K562 (cell line): ENCODE results near the gene FUCA1. TPM values are rescaled to one million over a fixed set of nuclear protein-coding genes. Genes with fewer than 3 reads are reported as not detected.

ENCODE experiments used
- ATAC-seq: fragments of 200-7000 bp; cut with Tn5 transposase; 3 replicates; pipeline ENCODE4 v1.9.1; 2020; ENCODE audit warnings: moderate library complexity
- Bru-seq: library from RNA; stranded (reverse); fragments of 400-500 nt; gene quantifications from one replicate; lab custom pipeline; 2021; lab: Mats Ljungman, UMichigan
- BruChase-seq, 2 experiments: library from RNA; stranded (reverse); fragments of 400-500 nt; gene quantifications; one replicate each; lab custom pipeline; 2021; lab: Mats Ljungman, UMichigan
- BruUV-seq: library from RNA; stranded (reverse); fragments of 400-500 nt; replicated peaks from 2 replicates; lab custom pipeline; 2021; lab: Mats Ljungman, UMichigan
- CTCF ChIA-PET: fragments of 300-600 bp; formaldehyde crosslinking; extraction: SDS; loops from one replicate; lab custom pipeline; 2021; ENCODE audit warnings: low intra/inter-chr PET ratio; lab: Yijun Ruan, JAX
- POLR2A ChIA-PET: fragments of 300-600, 350-650 bp; sonication (Branson Sonifier 250); formaldehyde crosslinking; extraction: SDS; loops from one replicate; lab custom pipeline; 2021; ENCODE audit warnings: antibody characterized with exemption, inconsistent platforms; lab: Yijun Ruan, JAX
- DNase-seq, 4 experiments: peaks; one replicate each; pipeline versions ENCODE4 v3.0.0 to v3.0.0-alpha.2; 2011 to 2018; ENCODE audit warnings: low spot score in 3 of 4, mixed read lengths in 3 of 4; ENCODE audit errors: extremely low read depth in 1 of 4
- FAIRE-seq: peaks from 2 replicates; lab custom pipeline; 2011; peaks lifted over from hg19 to GRCh38; lab: Jason Lieb, UNC
- H2AFZ ChIP-seq: 2 replicates; pipeline ENCODE4 v1.6.0; 2011; ENCODE audit warnings: low read depth, low read length, control low read depth, inconsistent platforms
- H3K27ac ChIP-seq: fragments of 200-600 bp; 3 replicates; pipeline ENCODE4 v1.8.0; 2011; ENCODE audit warnings: low read depth, mild to moderate bottlenecking, control low read depth, inconsistent platforms, low read length, moderate library complexity, mixed read lengths; ENCODE audit errors: extremely low read depth
- H3K27me3 ChIP-seq, 2 experiments: fragments of 300-600 bp in 1 of 2; 2 replicates in 1 of 2; 3 replicates in 1 of 2; pipeline versions ENCODE4 v1.6.0 to v1.8.0; 2011; ENCODE audit warnings: inconsistent platforms in 2 of 2, low read length in 2 of 2, mild to moderate bottlenecking in 1 of 2, mixed read lengths in 1 of 2, moderate library complexity in 1 of 2; ENCODE audit not compliant: control insufficient read depth in 2 of 2, insufficient read depth in 2 of 2
- H3K36me3 ChIP-seq: fragments of 300-600 bp; 3 replicates; pipeline ENCODE4 v1.8.0; 2011; ENCODE audit warnings: mild to moderate bottlenecking, low read length, inconsistent platforms; ENCODE audit not compliant: control insufficient read depth, insufficient read depth
- H3K4me1 ChIP-seq, 2 experiments: fragments of 200-600 bp in 1 of 2; replicated peaks in 1 of 2; 2 replicates in 1 of 2; 3 replicates in 1 of 2; pipeline versions ENCODE4 v1.5.1 to v1.8.0; 2011; ENCODE audit warnings: inconsistent platforms in 2 of 2, low read length in 2 of 2, mild to moderate bottlenecking in 1 of 2, mixed read lengths in 1 of 2, moderate library complexity in 1 of 2; ENCODE audit not compliant: control insufficient read depth in 2 of 2, insufficient read depth in 2 of 2
- H3K4me2 ChIP-seq: 2 replicates; pipeline ENCODE4 v1.6.1; 2011; ENCODE audit warnings: low read length, control low read depth, inconsistent platforms, mixed read lengths; ENCODE audit not compliant: insufficient read depth
- H3K4me3 ChIP-seq: fragments of 200-600 bp; sonication (generic), shearing (Covaris generic); 2 replicates; pipeline ENCODE4 v1.5.1; 2016; ENCODE audit warnings: control low read depth, inconsistent platforms
- H3K79me2 ChIP-seq: fragments of 200-600 bp; 3 replicates; pipeline ENCODE4 v1.8.0; 2011; ENCODE audit warnings: low read length, inconsistent platforms; ENCODE audit not compliant: control insufficient read depth, insufficient read depth
- H3K9ac ChIP-seq, 2 experiments: 2 replicates each; pipeline versions ENCODE4 v1.6.0 to v1.6.1; 2011; ENCODE audit warnings: low read depth in 2 of 2, low read length in 2 of 2, control low read depth in 1 of 2, inconsistent platforms in 1 of 2, mild to moderate bottlenecking in 1 of 2, mixed read lengths in 1 of 2; ENCODE audit not compliant: insufficient read depth in 1 of 2
- H3K9me1 ChIP-seq: one replicate; pipeline ENCODE4 v1.6.0; 2011; ENCODE audit warnings: inconsistent platforms, mild to moderate bottlenecking, low read length, moderate library complexity; ENCODE audit not compliant: control insufficient read depth, insufficient read depth
- H3K9me3 ChIP-seq: replicated peaks from 2 replicates; pipeline ENCODE4 v1.5.1; 2011; ENCODE audit warnings: low read depth, low read length, inconsistent platforms; ENCODE audit not compliant: control insufficient read depth, insufficient read depth
- H4K20me1 ChIP-seq: replicated peaks from 2 replicates; pipeline ENCODE4 v1.6.1; 2011; ENCODE audit warnings: low read length, inconsistent platforms, mixed read lengths; ENCODE audit not compliant: control insufficient read depth, insufficient read depth
- KDM2B ChIP-seq: fragments of 250-450 bp; sonication (Bioruptor Pico); IDR thresholded peaks from 2 replicates; pipeline ENCODE4 v1.8.0; 2021; ENCODE audit warnings: mild to moderate bottlenecking, moderate library complexity
- KLF16 ChIP-seq: IDR thresholded peaks from 2 replicates; pipeline ENCODE4 v1.6.1; 2016; ENCODE audit warnings: antibody characterized with exemption
- RBM34 ChIP-seq: fragments of 200-400 bp; formaldehyde crosslinking; IDR thresholded peaks from 2 replicates; pipeline ENCODE4 v1.6.1; 2018; ENCODE audit warnings: low read length, borderline replicate concordance; ENCODE audit not compliant: insufficient read depth
- SIN3A ChIP-seq, 2 experiments: fragments of 150-350 bp in 1 of 2; IDR thresholded peaks; 2 replicates each; pipeline ENCODE4 v1.6.1; 2011 to 2016; ENCODE audit warnings: borderline replicate concordance in 2 of 2, low read depth in 2 of 2, low read length in 2 of 2, mild to moderate bottlenecking in 2 of 2, moderate library complexity in 2 of 2; ENCODE audit not compliant: control insufficient read depth in 1 of 2
- SMARCB1 ChIP-seq: IDR thresholded peaks from 2 replicates; pipeline ENCODE4 v1.6.1; 2011; ENCODE audit warnings: improper control_type of control experiment, low read depth; ENCODE audit not compliant: insufficient read length
- SP1 ChIP-seq: sonication (generic); formaldehyde crosslinking; IDR thresholded peaks from 2 replicates; pipeline ENCODE4 v1.8.1; 2022; ENCODE audit warnings: mild to moderate bottlenecking, missing genetic modification reagents
- YY1 ChIP-seq, 3 experiments: IDR thresholded peaks; 2 replicates each; pipeline ENCODE4 v1.6.1; 2011; ENCODE audit warnings: low read length in 2 of 3, mild to moderate bottlenecking in 2 of 3, moderate library complexity in 2 of 3, borderline replicate concordance in 1 of 3, control low read depth in 1 of 3, low read depth in 1 of 3; ENCODE audit not compliant: insufficient read depth in 3 of 3, insufficient replicate concordance in 2 of 3, control insufficient read depth in 1 of 3, insufficient read length in 1 of 3; ENCODE audit errors: extremely low read depth in 1 of 3
- ZNF263 ChIP-seq: sonication (generic); formaldehyde crosslinking; IDR thresholded peaks from 2 replicates; pipeline ENCODE4 v1.8.0; 2022; ENCODE audit warnings: mild to moderate bottlenecking, missing genetic modification reagents, borderline replicate concordance
- ZNF408 ChIP-seq: fragments of 250-450 bp; sonication (Bioruptor Pico); IDR thresholded peaks from 2 replicates; pipeline ENCODE4 v1.4.0; 2020; ENCODE audit warnings: low read depth, mild to moderate bottlenecking, moderate library complexity
- ZNF639 ChIP-seq, 2 experiments: fragments of 200-800 bp in 1 of 2; sonication (Bioruptor generic) in 1 of 2; sonication (generic) in 1 of 2; formaldehyde crosslinking in 1 of 2; IDR thresholded peaks in 1 of 2; conservative IDR thresholded peaks in 1 of 2; 2 replicates each; pipeline versions ENCODE4 v1.5.0 to v1.6.1; 2016 to 2020; ENCODE audit warnings: missing compliant biosample characterization in 1 of 2, missing genetic modification characterization in 1 of 2, missing genetic modification reagents in 1 of 2
- ZNF830 ChIP-seq: fragments of 250-450 bp; sonication (Bioruptor Pico); IDR thresholded peaks from 2 replicates; pipeline ENCODE4 v1.5.0; 2021; ENCODE audit warnings: mild to moderate bottlenecking
- WGBS: fragments of 100-300 bp; shearing (Covaris generic); methylation state at CpG from one replicate; pipeline ENCODE4 v1.1.6; 2016; ENCODE audit warnings: low coverage, mixed read lengths; ENCODE audit not compliant: insufficient coverage; ENCODE audit errors: missing lambda C conversion rate; 5-methylcytosine and 5-hydroxymethylcytosine counted together
- in situ Hi-C: fragments of 300-500 bp; cut with MboI; formaldehyde crosslinking; loops from 4 replicates; pipeline ENCODE4 v1.15.0; 2018; ENCODE audit warnings: inconsistent platforms, mixed read lengths
- intact Hi-C: fragments of 100-400 bp; cut with micrococcal nuclease; formaldehyde crosslinking; loops from 2 replicates; pipeline ENCODE4 v1.14.2; 2022
- long read RNA-seq, 3 experiments: library from polyadenylated mRNA in 2 of 3; library from RNA in 1 of 3; unstranded in 2 of 3; stranded (forward) in 1 of 3; transcript quantifications; one replicate each; pipeline ENCODE4 v2.0.0, GENCODE V29; 2019 to 2022
- polyA minus RNA-seq, 3 experiments: library from RNA; depleted of rRNA, polyadenylated mRNA; stranded (reverse); fragments of >200 nt; gene quantifications; 2 replicates each; pipeline ENCODE4 v1.2.3, GENCODE V29; 2011
- polyA plus RNA-seq, 8 experiments: library from polyadenylated mRNA; depleted of rRNA in 4 of 8; stranded (reverse) in 5 of 8; unstranded in 3 of 8; fragments of >200 nt; fragmentation: Nextera tagmentation in 2 of 8; fragmentation: Illumina TruSeq in 1 of 8; extraction: Ambion mirVana in 2 of 8; extraction: Trizol in 1 of 8; gene quantifications; 2 replicates each; pipeline versions ENCODE4 v1.2.1 to v1.2.3, GENCODE V29; 2011 to 2014; ENCODE audit warnings: inconsistent platforms in 1 of 8, missing spikeins in 1 of 8
- total RNA-seq, 7 experiments: library from RNA; depleted of rRNA in 6 of 7; stranded (reverse); fragments of >200 nt in 6 of 7; fragmentation: Illumina TruSeq in 2 of 7; extraction: Trizol in 2 of 7; gene quantifications; 2 replicates each; pipeline versions ENCODE4 v1.2.1 to v1.2.3, GENCODE V29; 2011 to 2021; ENCODE audit warnings: low replicate concordance in 1 of 7

Gene FUCA1
- total RNA-seq (2011; cell fraction: chromatin; rRNA removed; ENCODE audit: low replicate concordance) = 11.3 and 16.3 TPM in 2 replicates
- 19.7 and 20.7 TPM in 2 replicates for total RNA-seq (2011; cell fraction: nucleolus; rRNA removed)
- total RNA-seq (2011; cell fraction: nucleoplasm; rRNA removed) = 20.1 and 22.9 TPM in 2 replicates
- total RNA-seq (2014; rRNA removed) (12.8 and 13.1 TPM in 2 replicates), total RNA-seq (2014; rRNA removed; fragmentation: Illumina TruSeq; extraction: Trizol) (16.4 and 18.5 TPM in 2 replicates), total RNA-seq (2015; rRNA removed; fragmentation: Illumina TruSeq; extraction: Trizol) (13.2 and 14.9 TPM in 2 replicates), total RNA-seq (2021) (12.3 and 13.5 TPM in 2 replicates), polyA plus RNA-seq (2011; rRNA removed) (17.6 and 20.5 TPM in 2 replicates), polyA plus RNA-seq (2014; fragmentation: Illumina TruSeq; extraction: Trizol) (16.0 and 18.2 TPM in 2 replicates), polyA plus RNA-seq (2014; fragmentation: Nextera tagmentation; extraction: Ambion mirVana) (1 to 10 TPM; 7.0 to 8.2 TPM), polyA plus RNA-seq (2014; rRNA removed) (10.6 and 11.8 TPM in 2 replicates), polyA minus RNA-seq (2011; rRNA and poly(A)+ RNA removed) (20.7 and 23.0 TPM in 2 replicates), Bru-seq, nascent RNA (percentile 55 among the genes with signal in this experiment), BruChase-seq, experiment 1, labeled RNA remaining after a 2-hour chase (percentile 53 among the genes with signal in this experiment), BruChase-seq, experiment 2, labeled RNA remaining after a 6-hour chase (percentile 53 among the genes with signal in this experiment)
- polyA plus RNA-seq (2011; cell fraction: cytosol; rRNA removed) = 10.3 and 13.5 TPM in 2 replicates
- polyA plus RNA-seq (2011; cell fraction: nucleus; rRNA removed) = 5.5 and 7.5 TPM in 2 replicates
- 11.3 and 20.4 TPM in 2 replicates for polyA plus RNA-seq (2012)
- polyA minus RNA-seq (2011; cell fraction: cytosol; rRNA and poly(A)+ RNA removed) = 6.9 and 8.2 TPM in 2 replicates
- polyA minus RNA-seq (2011; cell fraction: nucleus; rRNA and poly(A)+ RNA removed) = 2.4 and 4.1 TPM in 2 replicates
- long read RNA-seq, experiment 1, transcript FUCA1-201 (8 exons, 2,047 nt) = major isoform, 79 of 111 reads
- long read RNA-seq, experiment 1, partial matches to known transcripts = 2 of 111 reads
- long read RNA-seq, experiment 1, other reads (novel, unspliced or antisense) = 30 of 111 reads
- long read RNA-seq, experiment 2, transcript FUCA1-201 (8 exons, 2,047 nt) = major isoform, 12 of 15 reads
- long read RNA-seq, experiment 2, partial matches to known transcripts = 2 of 15 reads
- long read RNA-seq, experiment 2, other reads (novel, unspliced or antisense) = 1 of 15 reads
- long read RNA-seq, experiment 3, transcript FUCA1-201 (8 exons, 2,047 nt) = major isoform, 27 of 30 reads
- long read RNA-seq, experiment 3, partial matches to known transcripts = 0 of 30 reads
- long read RNA-seq, experiment 3, other reads (novel, unspliced or antisense) = 3 of 30 reads

DNA sequence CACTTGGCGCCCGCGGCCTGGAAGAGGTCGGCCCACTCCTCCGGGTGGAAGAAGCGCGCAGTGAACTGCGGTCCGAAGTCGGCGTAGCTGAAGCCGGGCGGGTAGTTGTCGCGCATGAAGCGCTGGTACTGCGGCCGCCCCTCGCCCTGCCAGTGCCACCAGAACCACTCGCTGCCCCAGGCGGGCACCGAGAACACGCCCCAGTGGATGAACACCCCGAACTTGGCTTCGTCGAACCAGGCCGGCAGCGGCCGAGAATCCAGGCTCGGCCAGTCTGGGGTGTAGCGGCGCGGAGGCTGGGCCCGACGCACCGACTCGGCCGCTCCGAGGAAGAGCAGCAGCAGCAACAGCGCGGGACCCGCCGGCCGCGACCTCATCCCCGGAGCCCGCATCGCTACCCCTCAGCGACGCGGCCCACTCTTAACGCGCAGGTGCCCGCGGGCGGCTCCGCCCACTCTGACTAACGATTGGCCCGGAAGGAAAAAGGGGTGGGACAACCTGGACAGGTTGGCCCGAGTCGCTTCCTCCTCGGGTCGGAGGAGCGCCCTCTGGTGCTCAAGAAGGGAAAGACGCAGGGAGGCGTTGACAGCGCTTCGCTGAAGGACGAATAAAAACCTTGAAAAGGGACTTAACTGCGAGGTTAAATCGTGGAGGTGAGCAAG lies at the start of gene FUCA1:
Gene FUCA1 (minus strand): TSS at position 396 of the 662 bp plus-strand sequence. CDS start 4 bp downstream, at position 392.
- FAIRE-seq = peak; percentile 95
- H3K79me2 ChIP-seq = no peaks in the 10 kb centered on the region; the same call in 2 of the 3 replicates
- H3K4me1 ChIP-seq = peaks cover 14 to 25% of the 10 kb centered on the region in 2 experiments
- no TSS peak for BruUV-seq
- peak within 1 kb of the TSS; percentile 83 for H3K4me2 ChIP-seq
- H4K20me1 ChIP-seq = no peaks in the 10 kb centered on the region
- ATAC-seq = peak; percentile 98
- under 1% methylated on average over 67 of the region's 71 CpGs for WGBS
- H3K9ac ChIP-seq = peak within 1 kb of the TSS; percentile 70 to 93
- H2AFZ ChIP-seq = peak within 1 kb of the TSS; percentile 99
- peaks cover 13% of the 10 kb centered on the region; the same call in 1 of the 3 replicates for H3K36me3 ChIP-seq
- POLR2A ChIA-PET = no interaction called here
- peak within 1 kb of the TSS; percentile 72 for H3K4me3 ChIP-seq
- in situ Hi-C loops (no loop called here), intact Hi-C loops (loop anchor here (1.0 to 5.0 kb wide), 2 partner anchors 49 to 59 kb away; no protein-coding TSS in a partner anchor)
- peak within 1 kb of the TSS; percentile 74 for H3K27ac ChIP-seq
- CTCF ChIA-PET = interaction anchor here (0.6 to 2.7 kb wide), 5 partner anchors 39 to 96 kb away, joined by 3 to 14 read pairs (median 4); no protein-coding TSS in a partner anchor
- H3K9me3 ChIP-seq = no peaks in the 10 kb centered on the region
- H3K27me3 ChIP-seq = no peaks in the 10 kb centered on the region
- peak; percentile 98 to 99 (median 99) for DNase-seq
- no peaks in the 10 kb centered on the region for H3K9me1 ChIP-seq
- TF ChIP-seq SIN3A (IDR thresholded peaks at IDR 0.05; ENCODE audit: borderline replicate concordance in 2 of 2, control insufficient read depth in 1 of 2, low read depth in 2 of 2, low read length in 2 of 2) = peak in 1 of 2 experiments; percentile 20; a peak in 1 of 4 replicates
- no peak for TF ChIP-seq YY1 (IDR thresholded peaks at IDR 0.05; ENCODE audit: borderline replicate concordance in 1 of 3, control insufficient read depth in 1 of 3, extremely low read depth in 1 of 3, insufficient read depth in 3 of 3, insufficient read length in 1 of 3, insufficient replicate concordance in 2 of 3, low read depth in 1 of 3, low read length in 2 of 3)
- peak; percentile 70; the same call in 1 of the 2 replicates for TF ChIP-seq KDM2B (CRISPR knock-in tag)
- TF ChIP-seq SP1 (CRISPR knock-in tag) = peak; percentile 92
- TF ChIP-seq ZNF639 (CRISPR knock-in tag; conservative IDR thresholded peaks at IDR 0.05 in 1 of 2, IDR thresholded peaks at IDR 0.05 in 1 of 2) = no peak
- peak; percentile 59; the same call in 1 of the 2 replicates for TF ChIP-seq KLF16
- TF ChIP-seq ZNF830 (CRISPR knock-in tag) = peak; percentile 69; the same call in 1 of the 2 replicates
- TF ChIP-seq ZNF408 (CRISPR knock-in tag) = no peak
- TF ChIP-seq ZNF263 (CRISPR knock-in tag) = peak; percentile 37
- TF ChIP-seq SMARCB1 = no peak
- no peak for TF ChIP-seq RBM34
